A172 (cell line): Measurements from ENCODE around the gene CDH4. TPM values are rescaled to one million over a fixed set of nuclear protein-coding genes. Genes with fewer than 3 reads are reported as not detected.

Source experiments
- DNase-seq: peaks from one replicate; pipeline ENCODE4 v3.0.0-alpha.2; 2015; ENCODE audit warnings: low spot score
- total RNA-seq: library from RNA; depleted of rRNA; stranded (reverse); fragments of >200 nt; shearing (Covaris generic); gene quantifications from 2 replicates; pipeline ENCODE4 v1.2.3, GENCODE V29; 2014

The CDH4 gene
- total RNA-seq, 1 experiment from 2014 or later: 5.5 TPM

DNA sequence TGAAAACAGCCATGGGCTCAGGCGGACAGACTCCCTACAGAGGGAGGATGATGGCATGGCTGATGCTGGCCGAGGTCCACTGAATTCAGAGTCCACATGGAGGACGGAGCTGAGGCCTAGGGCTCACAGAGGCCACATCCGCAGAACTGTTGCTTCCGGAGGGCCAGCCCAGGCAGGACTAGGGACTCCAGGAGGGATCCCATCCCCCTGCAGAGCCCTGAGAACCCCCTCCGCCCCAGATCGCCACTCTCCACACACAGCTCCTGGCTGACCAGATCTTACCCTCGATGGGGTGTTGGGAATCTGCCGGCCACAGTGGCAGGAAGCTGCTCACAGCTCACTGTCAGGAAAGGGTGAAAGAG, 414.4 kb downstream of the CDH4 start:
- no peak for DNase-seq

DNA sequence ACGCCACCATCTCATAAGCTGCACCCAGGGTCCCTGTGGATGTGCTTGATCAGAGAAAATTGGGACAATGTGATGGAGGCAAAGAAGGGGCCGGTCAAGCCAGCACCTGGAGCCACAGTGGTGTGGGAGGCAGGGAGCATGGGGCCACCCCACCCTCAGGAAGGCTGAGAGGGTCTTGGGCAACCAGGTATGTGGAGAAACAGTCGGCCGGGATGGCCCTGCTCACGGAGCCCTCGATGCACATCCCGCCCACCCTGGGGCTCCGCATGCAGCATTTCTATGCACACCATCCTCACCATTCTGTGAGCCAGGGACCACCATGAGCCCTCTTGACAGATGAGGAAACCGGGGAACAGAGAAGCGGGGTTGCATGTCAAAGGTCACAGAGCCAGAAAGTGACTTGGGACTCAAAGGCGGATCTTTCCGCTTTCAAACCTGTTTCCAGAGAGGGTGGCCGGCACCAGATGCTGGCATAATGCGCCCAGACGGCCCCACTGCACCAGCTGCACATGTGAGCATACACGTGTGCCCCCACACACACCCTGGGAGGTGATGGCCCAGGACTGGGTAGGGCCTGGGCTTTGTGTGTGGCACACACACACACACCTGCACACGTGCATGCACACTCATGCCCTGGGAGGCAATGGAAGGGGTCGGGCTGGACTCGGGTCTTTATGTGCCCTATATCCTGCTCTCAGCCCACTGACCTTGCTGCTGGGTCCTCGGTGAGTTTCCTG, 415.2 kb downstream of the CDH4 start:
- no peak for DNase-seq

- DNase-seq: no peak
These were observed 416.1 kb downstream of the CDH4 start for GRCh38 chr20:61668065-61668650.

GRCh38 chr20:61668771-61669503, 416.9 kb downstream of the CDH4 start:
- no peak for DNase-seq

GRCh38 chr20:61670274-61670673, 418.2 kb downstream of the CDH4 start:
- DNase-seq: no peak

GRCh38 chr20:61671559-61671958, 419.5 kb downstream of the CDH4 start:
- DNase-seq: no peak

GRCh38 chr20:61673152-61673847, 421.2 kb downstream of the CDH4 start:
- DNase-seq: no peak

DNA sequence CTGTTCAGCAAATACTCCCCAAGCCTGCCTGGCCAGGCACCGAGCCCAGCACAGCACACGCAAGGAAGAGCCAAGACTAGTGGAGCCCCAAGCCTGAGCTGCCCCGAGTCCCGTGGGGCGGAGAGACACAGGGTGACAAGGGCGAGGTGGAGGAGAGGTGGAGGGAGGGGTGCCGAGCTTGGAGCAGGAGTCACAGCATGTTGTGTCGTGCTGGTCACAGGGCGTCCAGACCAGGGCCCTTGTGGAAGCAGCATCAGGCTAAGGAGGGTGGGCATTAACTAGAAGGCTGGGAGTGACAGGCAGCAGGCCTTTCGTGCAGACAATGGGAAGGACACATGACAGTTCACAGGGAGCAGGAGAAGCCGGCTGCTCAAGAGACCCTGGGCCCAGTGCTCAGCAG, 422.1 kb downstream of the CDH4 start:
- no peak for DNase-seq

GRCh38 chr20:61674688-61675087, 422.6 kb downstream of the CDH4 start:
- no peak for DNase-seq

GRCh38 chr20:61677928-61678327, 425.9 kb downstream of the CDH4 start:
- DNase-seq: no peak

- no peak for DNase-seq
These were observed 426.4 kb downstream of the CDH4 start for GRCh38 chr20:61678437-61678836.

- no peak for DNase-seq
These were observed 427.4 kb downstream of the CDH4 start for GRCh38 chr20:61679473-61679872.

- no peak for DNase-seq
These were observed 428.0 kb downstream of the CDH4 start for GRCh38 chr20:61680096-61680495.

DNA sequence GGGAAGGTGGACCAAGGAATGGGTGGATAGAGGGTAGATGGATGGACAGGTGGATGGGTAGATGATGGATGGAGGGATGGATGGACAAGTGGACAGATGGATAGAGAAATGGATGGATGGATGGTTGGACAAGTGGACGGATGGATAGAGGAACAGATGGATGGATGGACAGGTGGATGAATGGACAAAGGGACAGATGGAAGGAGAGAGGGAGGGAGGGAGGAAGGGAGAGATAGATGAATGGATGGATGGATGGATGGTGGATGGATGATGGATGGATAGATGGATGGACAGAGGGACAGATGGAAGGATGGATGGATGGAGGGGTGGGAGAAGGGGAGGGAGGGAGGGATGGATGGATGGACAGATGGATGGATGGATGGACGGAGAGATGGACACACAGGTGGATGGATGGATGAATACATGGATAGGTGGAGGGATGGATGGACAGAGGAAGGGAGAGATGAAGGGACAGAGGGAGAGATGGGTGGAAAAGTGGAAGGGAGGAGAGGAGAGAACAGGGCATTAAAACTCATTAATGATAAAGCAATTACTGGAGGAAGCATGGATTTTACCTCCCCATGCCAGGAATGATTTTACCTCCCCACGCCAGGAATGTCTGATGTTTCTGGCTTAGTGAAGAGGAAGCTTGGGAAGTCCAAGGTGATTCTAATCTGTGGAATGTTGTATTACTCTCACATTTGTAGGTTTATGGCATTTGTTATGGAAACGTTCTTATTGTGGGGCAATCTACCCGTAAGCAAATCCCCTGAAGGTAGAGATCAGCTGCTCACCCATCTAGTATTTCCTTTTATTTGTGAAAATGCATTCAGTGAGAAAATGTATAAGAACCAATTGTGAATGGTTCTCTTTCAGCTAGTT, 430.3 kb downstream of the CDH4 start:
- DNase-seq: no peak

DNA sequence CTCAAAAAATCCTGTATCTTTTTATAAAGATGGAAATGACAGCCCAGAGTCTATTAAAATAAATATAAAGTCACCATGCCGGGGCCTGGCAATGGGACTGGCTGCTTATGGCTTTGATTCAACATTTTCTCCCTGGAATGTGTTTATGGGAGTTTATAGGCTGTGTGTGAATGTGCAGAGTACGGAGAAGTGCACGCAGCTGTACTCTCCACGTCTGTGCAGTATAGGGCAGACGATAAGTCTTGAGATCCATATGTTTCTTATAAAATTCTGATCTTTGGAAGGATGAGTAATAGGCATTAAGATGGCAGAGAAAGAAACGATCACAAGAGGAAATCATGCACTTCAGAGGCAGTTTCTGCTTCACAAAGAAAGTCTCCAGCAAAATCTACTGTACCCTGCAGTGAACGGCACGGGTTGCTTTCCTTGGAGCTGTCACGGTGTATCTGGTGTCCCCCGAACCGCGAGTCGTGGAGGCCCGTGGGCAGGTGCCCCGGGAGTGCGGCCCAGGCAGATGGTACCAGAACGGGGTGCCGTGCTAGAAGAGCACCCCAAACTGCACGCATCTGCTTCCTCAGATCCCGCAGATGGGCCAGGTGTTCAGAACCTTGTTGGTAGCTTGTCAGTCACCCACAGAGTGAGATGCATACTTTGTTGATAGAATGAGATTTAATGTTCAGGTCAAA, 431.1 kb downstream of the CDH4 start:
- DNase-seq: no peak

GRCh38 chr20:61683721-61684120, 431.7 kb downstream of the CDH4 start:
- DNase-seq: no peak

GRCh38 chr20:61684136-61684535, 432.1 kb downstream of the CDH4 start:
- DNase-seq: no peak

DNA sequence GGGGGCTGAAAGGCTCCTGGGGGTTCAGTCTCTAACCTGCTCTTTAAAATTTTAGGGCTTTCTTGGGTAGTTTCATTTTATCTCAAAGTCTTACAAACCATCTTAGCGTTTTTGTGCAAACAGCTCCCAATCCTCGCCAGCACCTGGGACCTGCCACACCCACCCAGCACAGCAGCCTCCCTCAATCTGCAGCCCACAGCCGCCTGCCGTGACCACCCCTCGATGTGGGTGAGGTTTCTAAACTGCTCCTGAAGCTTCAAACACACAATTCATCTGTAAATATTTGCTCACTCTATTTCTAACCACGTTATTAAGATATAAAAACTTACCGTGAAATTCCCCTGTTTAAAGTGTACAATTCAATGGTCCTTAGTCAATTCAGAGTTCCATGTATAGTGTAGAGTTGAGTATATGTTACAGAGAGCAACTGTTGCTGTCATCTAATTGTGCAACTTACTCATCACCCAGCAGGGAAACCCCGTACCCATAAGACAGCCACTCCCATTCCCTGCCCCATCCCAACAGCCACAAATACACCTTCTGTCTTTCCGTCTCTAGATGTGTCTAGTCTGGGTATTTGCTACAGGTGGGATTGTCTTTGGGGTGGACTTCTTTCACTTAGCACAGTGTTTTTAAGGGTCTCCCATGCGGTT, 432.6 kb downstream of the CDH4 start:
- DNase-seq: no peak

DNA sequence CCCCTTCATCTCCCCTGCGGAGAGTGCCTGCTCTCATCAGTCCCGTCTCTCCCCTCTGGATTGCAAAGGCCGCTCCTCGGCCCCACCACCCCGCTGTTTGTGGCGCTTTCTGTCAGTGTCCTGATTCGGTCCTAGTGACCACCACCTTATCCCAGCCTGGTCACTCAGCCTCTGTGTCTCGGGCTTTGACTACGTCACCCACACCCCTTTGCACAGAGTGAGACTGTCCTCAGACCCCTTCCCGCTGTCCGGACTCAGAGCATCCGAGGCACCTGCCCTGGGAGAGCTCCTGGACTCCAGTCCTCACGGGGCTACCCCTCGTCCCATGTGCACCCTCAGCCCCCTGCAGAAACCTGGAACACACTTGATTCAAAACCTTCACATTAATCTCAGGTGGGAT, 433.4 kb downstream of the CDH4 start:
- no peak for DNase-seq
